ENCODE data around the gene PCK1.

Gene PCK1

GRCh38 chr20:57559289-57559634 is 1.6 kb upstream of the PCK1 start:
- Histone ChIP-seq H4K91ac (ENCODE audit: low read length) (no peak overlapping the region), H3K9ac (ENCODE audit: low read length) (no peak overlapping the region), H3K4me3 (ENCODE audit: insufficient read depth in 1 of 2, low read depth in 1 of 2, low read length in 2 of 2) (no peak overlapping the region), H3K18ac (ENCODE audit: low read depth in 1 of 2, low read length in 2 of 2) (no peak overlapping the region), H2BK12ac (ENCODE audit: low read length in 2 of 2) (no peak overlapping the region), H4K8ac (ENCODE audit: low read length) (no peak overlapping the region), H3K4ac (ENCODE audit: low read depth in 1 of 2, low read length in 2 of 2) (no peak overlapping the region), H3K79me1 (replicated peaks; ENCODE audit: low read length, poor library complexity, severe bottlenecking) (no peaks in the 10 kb centered on the region), H3K4me1 (ENCODE audit: control insufficient read depth, insufficient read depth, low read depth, low read length) (peaks cover 10% of the 10 kb centered on the region), H3K4me2 (ENCODE audit: low read length, poor library complexity, severe bottlenecking) (no peak overlapping the region), H2BK5ac (ENCODE audit: low read depth, low read length, poor library complexity, severe bottlenecking) (no peak overlapping the region), H2BK15ac (ENCODE audit: low read depth, poor library complexity, severe bottlenecking) (no peak overlapping the region), H3K27ac (ENCODE audit: low read length, poor library complexity, severe bottlenecking) (no peak overlapping the region), H3K36me3 (ENCODE audit: control insufficient read depth in 1 of 2, insufficient read depth in 2 of 2, low read depth in 1 of 2, low read length in 2 of 2) (no peaks in the 10 kb centered on the region), H3K27me3 (ENCODE audit: control insufficient read depth in 1 of 2, insufficient read depth in 1 of 2, low read length in 2 of 2) (peaks cover 23 to 80% of the 10 kb centered on the region in 2 experiments), H2AK5ac (ENCODE audit: low read length, severe bottlenecking) (no peak overlapping the region), H3K14ac (ENCODE audit: low read length in 2 of 2) (no peak overlapping the region), H3K9me3 (ENCODE audit: control insufficient read depth, low read length) (no peaks in the 10 kb centered on the region), H3K23ac (ENCODE audit: low read length in 2 of 2) (no peak overlapping the region), H2AFZ (ENCODE audit: low read depth, low read length) (no peak overlapping the region), H2BK120ac (ENCODE audit: low read depth, low read length) (no peak overlapping the region)
- DNase-seq, result no peak
- 93% methylated on average over 10 of the region's 10 CpGs for WGBS

GRCh38 chr20:57559658-57560553 is 1.0 kb upstream of the PCK1 start:
- H3K9ac ChIP-seq (ENCODE audit: low read length), result no peak overlapping the region
- H2BK15ac ChIP-seq (ENCODE audit: low read depth, poor library complexity, severe bottlenecking), result no peak overlapping the region
- no peak overlapping the region for H3K18ac ChIP-seq (ENCODE audit: low read depth in 1 of 2, low read length in 2 of 2)
- no peak overlapping the region for H2BK120ac ChIP-seq (ENCODE audit: low read depth, low read length)
- H4K91ac ChIP-seq (ENCODE audit: low read length), result no peak overlapping the region
- H3K4me1 ChIP-seq (ENCODE audit: control insufficient read depth, insufficient read depth, low read depth, low read length), result peaks cover 10% of the 10 kb centered on the region
- H2BK12ac ChIP-seq (ENCODE audit: low read length in 2 of 2), result no peak overlapping the region
- no peaks in the 10 kb centered on the region for H3K79me1 ChIP-seq (replicated peaks; ENCODE audit: low read length, poor library complexity, severe bottlenecking)
- H4K8ac ChIP-seq (ENCODE audit: low read length), result no peak overlapping the region
- H3K36me3 ChIP-seq (ENCODE audit: control insufficient read depth in 1 of 2, insufficient read depth in 2 of 2, low read depth in 1 of 2, low read length in 2 of 2), result no peaks in the 10 kb centered on the region
- no peak overlapping the region for H3K4ac ChIP-seq (ENCODE audit: low read depth in 1 of 2, low read length in 2 of 2)
- no peak overlapping the region for H2BK5ac ChIP-seq (ENCODE audit: low read depth, low read length, poor library complexity, severe bottlenecking)
- H3K4me3 ChIP-seq (ENCODE audit: insufficient read depth in 1 of 2, low read depth in 1 of 2, low read length in 2 of 2), result no peak overlapping the region
- H3K27ac ChIP-seq (ENCODE audit: low read length, poor library complexity, severe bottlenecking), result no peak overlapping the region
- WGBS, result 74% methylated on average over 7 of the region's 8 CpGs
- H3K23ac ChIP-seq (ENCODE audit: low read length in 2 of 2), result no peak overlapping the region
- H2AFZ ChIP-seq (ENCODE audit: low read depth, low read length), result no peak overlapping the region
- H2AK5ac ChIP-seq (ENCODE audit: low read length, severe bottlenecking), result no peak overlapping the region
- no peak overlapping the region for H3K14ac ChIP-seq (ENCODE audit: low read length in 2 of 2)
- no peak for DNase-seq
- no peak overlapping the region for H3K4me2 ChIP-seq (ENCODE audit: low read length, poor library complexity, severe bottlenecking)
- peaks cover 24 to 81% of the 10 kb centered on the region in 2 experiments for H3K27me3 ChIP-seq (ENCODE audit: control insufficient read depth in 1 of 2, insufficient read depth in 1 of 2, low read length in 2 of 2)
- H3K9me3 ChIP-seq (ENCODE audit: control insufficient read depth, low read length), result no peaks in the 10 kb centered on the region

- Histone ChIP-seq H3K27ac (ENCODE audit: low read length, poor library complexity, severe bottlenecking) (no peak overlapping the region), H3K18ac (ENCODE audit: low read depth in 1 of 2, low read length in 2 of 2) (no peak overlapping the region), H2AK5ac (ENCODE audit: low read length, severe bottlenecking) (no peak overlapping the region), H2BK12ac (ENCODE audit: low read length in 2 of 2) (no peak overlapping the region), H3K23ac (ENCODE audit: low read length in 2 of 2) (no peak overlapping the region), H3K4me1 (ENCODE audit: control insufficient read depth, insufficient read depth, low read depth, low read length) (peaks cover 10% of the 10 kb centered on the region), H3K4me3 (ENCODE audit: insufficient read depth in 1 of 2, low read depth in 1 of 2, low read length in 2 of 2) (no peak overlapping the region), H3K9ac (ENCODE audit: low read length) (no peak overlapping the region), H3K79me1 (replicated peaks; ENCODE audit: low read length, poor library complexity, severe bottlenecking) (no peaks in the 10 kb centered on the region), H3K4me2 (ENCODE audit: low read length, poor library complexity, severe bottlenecking) (no peak overlapping the region), H2BK5ac (ENCODE audit: low read depth, low read length, poor library complexity, severe bottlenecking) (no peak overlapping the region), H3K14ac (ENCODE audit: low read length in 2 of 2) (no peak overlapping the region), H4K8ac (ENCODE audit: low read length) (no peak overlapping the region), H3K36me3 (ENCODE audit: control insufficient read depth in 1 of 2, insufficient read depth in 2 of 2, low read depth in 1 of 2, low read length in 2 of 2) (no peaks in the 10 kb centered on the region), H3K4ac (ENCODE audit: low read depth in 1 of 2, low read length in 2 of 2) (no peak overlapping the region), H3K9me3 (ENCODE audit: control insufficient read depth, low read length) (no peaks in the 10 kb centered on the region), H2AFZ (ENCODE audit: low read depth, low read length) (no peak overlapping the region), H4K91ac (ENCODE audit: low read length) (no peak overlapping the region), H2BK120ac (ENCODE audit: low read depth, low read length) (no peak overlapping the region), H2BK15ac (ENCODE audit: low read depth, poor library complexity, severe bottlenecking) (no peak overlapping the region), H3K27me3 (ENCODE audit: control insufficient read depth in 1 of 2, insufficient read depth in 1 of 2, low read length in 2 of 2) (peaks cover 26 to 77% of the 10 kb centered on the region in 2 experiments)
- 78% methylated on average over 17 of the region's 24 CpGs for WGBS
- no peak for DNase-seq
Observed at GRCh38 chr20:57561356-57562279, 708 bp downstream of the PCK1 start.

All from mesenchymal stem cell (in vitro differentiated cells and primary cell).